AG09319 (cell line): Measurements from ENCODE around the gene HNMT.
"Not testable (repeated sequence)": the region's sequence is repeated elsewhere in the genome, so short reads cannot be mapped to it uniquely, and the experiment has no call there.

ENCODE experiments used
- DNase-seq: peaks from one replicate; pipeline ENCODE4 v3.0.0-alpha.2; 2010; ENCODE audit warnings: low read depth; ENCODE audit errors: extremely low read depth
- CTCF ChIP-seq: IDR thresholded peaks from 2 replicates; pipeline ENCODE4 v1.5.1; 2011; ENCODE audit warnings: low read depth, mild to moderate bottlenecking, inconsistent platforms, low read length, moderate library complexity

HNMT gene

GRCh38 chr2:138032334-138032733 is 68.1 kb downstream of the HNMT start:
- TF ChIP-seq CTCF: no peak
- DNase-seq: no peak

- TF ChIP-seq CTCF: no peak
- no peak for DNase-seq
Measured at GRCh38 chr2:138034536-138034935, 70.3 kb downstream of the HNMT start.

GRCh38 chr2:138035608-138036217 is 71.4 kb downstream of the HNMT start:
- TF ChIP-seq CTCF: no peak
- no peak for DNase-seq

- DNase-seq: no peak
- TF ChIP-seq CTCF: no peak
Measured at GRCh38 chr2:138036522-138036921, 72.2 kb downstream of the HNMT start.

GRCh38 chr2:138037090-138037489 is 72.8 kb downstream of the HNMT start:
- DNase-seq: no peak
- TF ChIP-seq CTCF: no peak

- no peak for DNase-seq
- no peak for TF ChIP-seq CTCF
Measured at GRCh38 chr2:138040616-138041015, 76.3 kb downstream of the HNMT start.

GRCh38 chr2:138042311-138042710 is 78.0 kb downstream of the HNMT start:
- no peak for DNase-seq
- TF ChIP-seq CTCF: no peak

GRCh38 chr2:138043588-138043987 is 79.3 kb downstream of the HNMT start:
- DNase-seq: not testable (repeated sequence)
